NCI-H2107 treated with DMSO at 0.1 percent for 48 hours (cell line): ENCODE results near the gene ADGRL3.
"Not testable (repeated sequence)": the region's sequence is repeated elsewhere in the genome, so short reads cannot be mapped to it uniquely, and the experiment has no call there.

Source experiments
- DNase-seq: peaks from one replicate; lab custom pipeline; 2025; ENCODE audit not compliant: unreplicated experiment; lab: John Stamatoyannopoulos, UW

Gene ADGRL3

DNA sequence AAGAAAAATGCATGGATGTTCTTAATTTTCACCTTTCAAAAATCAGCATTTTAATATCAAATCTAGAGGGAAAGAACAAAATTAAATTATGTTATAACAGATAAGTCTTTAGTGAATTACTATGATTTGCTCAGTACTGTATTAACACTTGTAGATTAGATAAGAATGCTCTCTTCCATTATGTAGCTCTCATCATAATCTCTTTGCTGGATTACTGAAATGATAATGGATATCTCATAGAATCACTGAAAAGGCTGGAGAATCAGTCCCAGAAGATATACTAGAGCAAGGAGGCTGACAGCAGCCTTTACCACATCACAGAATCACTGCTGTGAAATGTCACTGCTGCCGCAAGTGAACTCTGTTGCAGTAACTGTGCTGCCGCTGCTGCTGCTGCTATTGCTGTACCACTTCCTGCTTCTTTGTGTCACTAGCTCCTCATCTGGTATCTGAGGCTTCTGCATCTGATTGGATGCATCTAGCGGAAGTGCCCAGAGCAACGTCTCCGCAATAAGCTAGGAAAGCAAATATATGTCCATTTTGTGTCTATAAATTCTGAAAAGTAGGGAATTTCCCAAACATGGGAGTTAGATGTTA is 738.2 kb downstream of the ADGRL3 start:
- DNase-seq: no peak

DNA sequence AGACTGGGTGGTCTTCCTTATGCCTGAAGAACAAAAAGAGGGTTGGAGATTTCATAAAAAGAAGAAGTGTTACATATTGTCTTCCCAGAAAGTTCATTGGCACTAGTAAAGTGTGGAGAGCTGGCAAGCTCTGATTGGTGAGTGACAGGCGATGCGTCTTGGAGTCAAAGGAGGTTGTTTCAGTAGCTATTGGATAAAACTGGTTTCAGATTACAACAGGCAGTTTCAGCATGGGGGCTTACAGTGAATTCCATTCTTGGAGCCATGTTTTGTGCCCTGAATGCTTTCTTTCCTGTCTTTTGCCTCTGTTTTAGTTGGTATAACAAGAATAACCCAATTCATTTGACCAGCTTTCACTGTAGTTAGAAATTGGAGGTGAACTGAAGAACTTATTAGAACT is 750.5 kb downstream of the ADGRL3 start:
- no peak for DNase-seq

DNA sequence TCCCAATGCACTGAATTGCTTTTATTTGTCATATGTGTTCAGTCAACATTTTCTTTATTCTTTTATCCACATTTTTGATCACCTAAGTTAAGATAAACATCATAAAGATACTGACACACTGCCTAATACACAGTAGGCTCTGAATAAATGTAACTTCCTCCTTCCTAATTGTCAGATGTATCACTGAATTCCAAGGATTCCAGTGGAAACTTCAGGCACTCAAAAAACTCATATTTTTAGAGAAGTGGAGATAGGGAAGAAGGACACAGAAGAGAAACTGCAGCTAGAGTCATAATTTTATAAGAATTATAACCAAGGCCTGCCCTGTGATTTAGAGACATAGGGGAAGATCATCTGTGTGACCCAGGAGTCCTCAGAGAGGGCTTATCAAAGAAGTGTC is 753.3 kb downstream of the ADGRL3 start:
- no peak for DNase-seq

DNA sequence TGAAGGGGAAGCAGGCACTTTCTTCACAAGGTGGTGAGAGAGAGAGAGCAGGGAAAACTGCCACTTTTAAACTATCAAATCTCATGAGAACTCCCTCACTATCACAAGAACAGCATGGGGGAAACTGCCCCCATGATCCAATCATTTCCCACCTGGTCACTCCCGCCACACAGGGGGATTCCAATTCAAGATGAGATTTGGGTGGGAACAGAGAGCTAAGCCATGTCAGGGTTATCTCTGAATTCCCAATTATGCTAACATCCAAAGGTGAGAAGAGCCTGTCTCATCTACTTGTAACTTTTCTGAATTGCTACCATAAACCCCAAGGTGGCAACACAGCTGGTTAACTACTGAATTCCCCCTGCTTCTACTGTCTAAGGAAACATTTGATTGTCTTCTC is 758.5 kb downstream of the ADGRL3 start:
- no peak for DNase-seq

DNA sequence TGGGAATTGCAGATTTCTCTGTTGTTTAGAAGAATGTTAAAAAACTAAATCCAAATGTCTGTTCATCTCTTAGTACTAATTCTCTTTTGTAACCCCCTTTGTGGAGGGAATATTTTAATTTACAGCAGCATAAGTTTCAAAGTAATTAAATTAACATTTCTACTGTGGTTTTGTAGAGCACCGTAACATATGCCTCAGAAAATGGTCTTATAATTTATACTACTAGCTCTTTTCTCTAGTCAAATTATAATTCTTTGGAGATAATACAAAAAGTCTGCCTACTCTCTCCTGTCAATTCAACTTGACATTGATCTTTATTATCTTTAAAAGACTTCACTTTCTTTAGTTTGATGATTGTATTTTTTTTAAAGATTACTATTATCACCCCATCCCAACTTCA is 759.0 kb downstream of the ADGRL3 start:
- DNase-seq: no peak

DNA sequence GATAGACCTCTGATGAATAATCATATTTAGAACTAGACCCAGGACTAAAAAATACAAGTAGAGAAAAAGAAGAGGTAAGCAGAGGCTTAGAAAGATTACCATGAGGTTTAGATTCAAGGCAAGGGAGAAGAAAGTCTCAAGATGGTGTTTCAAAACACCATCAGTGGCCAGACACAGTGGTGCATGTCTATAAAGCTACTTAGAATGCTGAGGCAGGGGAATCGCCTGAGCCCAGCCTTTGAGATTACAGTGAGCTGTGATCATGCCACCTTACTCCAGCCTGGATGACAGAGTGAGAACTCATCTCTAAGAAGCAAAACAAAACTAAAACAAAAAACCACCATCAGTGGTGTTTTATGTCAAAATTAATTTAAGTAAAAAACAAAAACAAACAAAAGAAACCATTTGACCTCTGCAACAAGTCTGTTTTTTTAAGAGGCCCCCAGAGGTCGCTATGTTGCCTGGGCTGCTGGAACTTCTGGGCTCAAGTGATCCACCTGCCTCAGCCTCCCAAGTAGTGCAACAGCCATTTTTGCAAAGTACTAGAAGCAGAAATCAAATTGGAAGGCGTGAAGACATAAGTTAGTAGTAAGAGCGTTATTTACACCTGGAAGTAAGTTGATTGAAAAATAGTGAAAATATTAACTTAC is 784.3 kb downstream of the ADGRL3 start:
- no peak for DNase-seq

DNA sequence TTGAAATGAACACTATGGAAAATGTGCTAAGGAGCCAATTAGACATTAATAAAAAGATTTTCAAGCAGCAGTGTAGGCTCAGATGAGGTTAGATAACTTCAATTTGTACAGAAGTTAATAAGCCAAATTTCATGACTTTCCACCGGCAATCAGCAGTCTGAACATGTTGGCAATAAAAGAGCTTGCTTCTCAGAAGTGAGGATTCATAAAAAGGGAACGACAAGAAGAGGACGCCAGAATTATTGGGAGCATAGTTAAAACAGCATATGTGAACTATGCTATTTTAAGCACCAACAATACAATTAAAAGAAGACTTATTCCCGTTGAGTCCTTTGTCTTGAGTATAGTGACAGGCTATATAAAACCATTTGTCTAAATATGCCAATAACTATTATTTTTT is 785.3 kb downstream of the ADGRL3 start:
- DNase-seq: no peak

DNA sequence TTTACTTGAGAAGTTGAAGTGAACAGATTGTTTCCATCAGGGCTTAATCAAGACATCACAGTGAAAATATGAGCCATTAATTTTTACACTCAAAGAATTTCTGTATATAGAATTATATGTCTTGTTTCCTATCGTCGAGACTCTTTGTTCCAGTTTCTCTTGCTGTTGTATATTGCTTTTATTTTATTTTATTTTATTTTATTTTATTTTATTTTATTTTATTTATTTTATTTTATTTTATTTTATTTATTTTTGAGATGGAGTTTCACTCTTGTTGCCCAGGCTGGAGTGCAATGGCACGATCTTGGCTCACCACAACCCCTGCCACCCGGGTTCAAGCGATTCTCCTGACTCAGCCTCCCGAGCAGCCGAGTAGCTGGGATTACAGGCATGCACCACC is 786.8 kb downstream of the ADGRL3 start:
- not testable (repeated sequence) for DNase-seq

DNA sequence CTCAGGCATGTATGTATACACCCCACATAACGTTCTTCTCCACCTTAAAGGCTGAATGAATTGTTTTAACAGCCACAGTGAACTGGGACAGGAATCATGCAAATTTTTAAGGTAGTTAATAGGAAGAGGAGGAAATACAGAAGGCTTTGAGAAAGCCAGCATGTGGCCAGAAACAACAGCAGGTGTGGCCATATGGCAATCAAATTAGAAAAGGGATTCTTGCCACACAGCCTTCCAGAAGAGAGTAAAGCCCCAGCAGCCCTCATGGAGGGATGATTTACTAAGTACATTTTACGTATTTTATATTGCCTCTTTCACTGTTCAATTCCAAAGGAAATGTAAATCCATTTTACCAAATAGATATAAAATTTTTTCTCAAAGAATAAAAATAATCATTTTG is 792.2 kb downstream of the ADGRL3 start:
- DNase-seq: peak; percentile 24

DNA sequence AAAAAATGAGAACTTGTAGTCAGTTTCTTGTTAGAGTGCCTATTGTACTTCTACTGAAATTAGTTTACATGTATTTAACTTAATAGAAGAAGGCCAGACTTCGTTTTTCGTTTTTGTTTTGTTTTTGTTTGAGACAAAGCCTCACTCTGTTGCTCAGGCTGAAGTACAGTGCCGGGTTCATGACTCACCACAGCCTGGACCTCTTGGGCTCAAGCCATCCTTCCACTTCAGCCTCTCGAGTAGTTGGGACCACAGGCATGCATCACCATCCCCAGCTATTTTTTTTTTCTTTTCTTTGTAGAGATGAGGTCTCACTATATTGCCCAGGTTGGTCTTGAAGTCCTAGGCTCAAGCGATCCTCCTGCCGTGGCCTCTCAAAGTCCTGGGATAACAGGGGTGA is 793.9 kb downstream of the ADGRL3 start:
- DNase-seq: no peak

DNA sequence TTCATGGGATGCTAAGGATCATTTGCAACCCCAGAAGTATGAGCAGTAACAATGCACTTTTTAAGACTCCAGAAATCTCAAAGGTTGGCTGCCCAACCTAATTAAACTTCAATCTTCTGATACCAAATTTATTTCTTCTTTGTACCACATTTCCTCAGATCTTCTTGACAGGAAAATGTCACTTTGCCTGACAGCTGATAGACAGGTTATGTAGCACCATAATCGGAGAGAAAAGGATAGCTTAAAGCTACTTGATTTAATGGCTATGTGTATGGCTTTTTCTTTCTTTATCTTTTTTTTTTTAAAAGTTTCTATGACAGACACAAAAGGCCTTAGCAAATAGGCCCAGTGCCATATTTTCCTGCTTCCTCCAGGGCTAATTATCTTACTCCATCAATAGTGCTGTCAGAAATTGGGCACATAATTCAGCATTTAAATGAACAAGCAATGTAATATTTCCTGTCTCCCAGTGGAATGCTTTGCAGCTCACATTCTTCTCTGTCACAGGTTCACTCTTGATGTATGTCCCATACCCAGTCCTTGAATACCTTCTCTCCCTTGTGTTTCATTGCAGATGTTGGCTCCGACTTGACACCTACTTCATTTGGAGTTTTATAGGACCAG is 795.7 kb downstream of the ADGRL3 start:
- no peak for DNase-seq

DNA sequence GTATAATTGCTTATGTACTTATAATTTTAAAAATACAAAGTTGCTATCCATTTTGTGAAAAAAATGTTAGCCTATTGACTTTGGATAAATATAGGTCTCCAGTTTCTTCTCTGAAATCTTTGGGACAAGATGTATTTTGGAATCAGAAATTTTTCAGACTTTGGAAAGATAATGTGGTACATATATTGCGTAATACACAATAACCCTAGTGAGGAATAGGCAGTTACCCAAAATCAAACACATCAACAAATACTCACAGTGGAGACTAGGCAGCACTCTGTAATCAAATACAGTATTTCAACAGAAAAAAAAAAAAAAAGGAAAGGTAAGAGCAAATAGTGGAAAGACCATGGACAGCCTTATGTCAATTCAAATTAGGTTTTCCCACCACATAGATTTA is 796.8 kb downstream of the ADGRL3 start:
- no peak for DNase-seq

DNA sequence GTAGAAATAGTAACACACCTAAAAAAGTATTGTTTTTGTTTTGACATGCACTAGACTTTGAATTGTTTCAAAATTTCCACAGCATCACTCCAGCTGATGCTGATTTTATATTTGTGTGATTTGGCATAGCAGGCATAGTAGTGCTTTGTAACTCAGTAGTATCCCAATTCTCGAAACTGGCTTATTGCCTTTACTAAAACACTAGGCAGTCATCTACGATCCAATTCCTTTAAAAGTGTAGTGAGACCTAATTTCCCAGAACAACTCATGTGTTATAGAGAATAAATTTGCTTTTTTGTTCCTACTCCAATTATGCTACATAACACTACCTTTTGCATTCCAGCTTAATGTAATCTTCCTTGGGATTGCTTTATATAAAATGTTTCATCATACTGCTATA is 797.7 kb downstream of the ADGRL3 start:
- DNase-seq: no peak

DNA sequence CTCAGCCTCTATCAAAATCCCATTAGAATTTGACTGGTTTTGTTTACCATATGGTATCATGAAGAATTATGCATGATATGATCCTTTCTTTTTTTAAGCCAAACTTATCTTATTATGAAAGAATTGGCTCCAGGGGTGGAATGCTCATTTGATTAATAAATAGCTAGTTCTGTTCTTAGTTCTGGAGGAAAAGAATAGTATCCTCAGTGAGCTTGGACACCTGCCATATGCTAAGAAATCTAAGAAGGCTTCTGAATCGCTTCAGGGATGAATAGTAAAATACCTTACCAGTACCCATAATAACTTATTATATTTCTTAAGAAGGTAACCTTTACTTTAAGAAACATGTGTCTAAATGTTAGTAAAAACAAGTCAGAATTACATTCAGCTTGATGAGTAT is 803.6 kb downstream of the ADGRL3 start:
- DNase-seq: no peak

DNA sequence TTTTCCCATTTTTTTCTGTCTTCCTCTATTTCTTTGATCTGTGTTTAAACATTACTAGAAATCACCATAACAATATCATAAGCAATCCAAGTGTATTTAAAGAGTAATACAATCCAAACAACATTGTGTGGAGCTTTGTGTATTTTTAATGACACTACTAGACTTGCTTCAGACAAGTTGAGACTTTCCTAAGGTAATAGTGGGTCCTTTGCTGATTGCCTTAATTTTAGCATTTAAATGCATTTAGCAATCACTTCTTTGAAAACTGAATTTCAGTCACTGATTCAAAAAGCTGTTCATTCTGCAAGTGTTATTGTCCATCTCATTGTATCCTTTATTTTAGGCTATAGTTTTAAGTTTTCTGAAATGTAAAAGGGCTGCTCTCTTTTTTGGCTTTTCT is 804.8 kb downstream of the ADGRL3 start:
- peak; percentile 1 for DNase-seq

DNA sequence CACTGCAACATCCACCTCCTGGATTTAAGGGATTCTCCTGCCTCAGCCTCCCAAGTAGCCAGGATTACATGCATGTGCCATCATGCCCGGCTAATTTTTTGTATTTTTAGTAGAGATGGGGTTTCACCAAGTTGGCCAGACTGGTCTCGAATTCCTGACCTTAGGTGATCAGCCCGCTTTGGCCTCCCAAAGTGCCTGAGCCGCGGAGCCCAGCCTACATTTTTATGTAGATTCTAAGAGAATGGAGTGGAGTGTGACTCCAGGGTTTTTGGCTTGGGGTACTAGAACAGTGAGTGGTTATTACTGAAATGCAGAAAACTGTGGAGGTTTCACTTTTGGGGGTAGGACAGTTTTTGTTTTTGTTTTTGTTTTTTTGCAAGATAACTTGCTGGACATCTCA is 806.0 kb downstream of the ADGRL3 start:
- no peak for DNase-seq

DNA sequence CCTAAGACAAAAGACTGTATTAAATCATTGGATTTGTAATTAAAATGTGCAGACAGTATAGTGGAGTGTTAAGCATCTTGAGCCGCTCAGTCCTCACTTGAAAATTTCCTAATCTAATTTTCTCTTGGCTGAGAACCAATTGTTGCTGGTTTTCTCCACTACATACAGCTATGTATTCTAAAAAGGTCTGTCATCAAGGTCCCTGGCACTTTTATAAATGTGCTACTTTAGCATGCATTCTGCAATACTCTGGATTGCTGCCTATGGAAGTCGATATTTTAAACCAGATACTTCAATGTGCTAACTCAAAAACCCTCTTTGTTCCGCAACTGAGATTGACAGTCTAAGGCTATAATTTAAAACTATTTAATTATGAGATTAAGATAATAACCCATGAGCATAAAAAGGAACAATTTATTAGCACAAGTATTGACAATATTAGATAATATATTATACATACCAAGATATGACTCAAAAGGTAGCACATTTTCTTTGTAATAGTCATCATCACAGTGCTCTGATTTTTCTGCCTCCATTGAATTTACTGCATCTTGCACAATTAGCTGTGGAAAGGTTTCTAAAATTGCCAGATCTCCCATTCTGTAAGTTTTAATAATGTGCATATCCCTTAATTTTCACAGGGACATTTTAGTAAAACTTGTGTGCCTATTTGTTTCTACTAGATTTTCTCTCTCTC is 815.1 kb downstream of the ADGRL3 start:
- no peak for DNase-seq

DNA sequence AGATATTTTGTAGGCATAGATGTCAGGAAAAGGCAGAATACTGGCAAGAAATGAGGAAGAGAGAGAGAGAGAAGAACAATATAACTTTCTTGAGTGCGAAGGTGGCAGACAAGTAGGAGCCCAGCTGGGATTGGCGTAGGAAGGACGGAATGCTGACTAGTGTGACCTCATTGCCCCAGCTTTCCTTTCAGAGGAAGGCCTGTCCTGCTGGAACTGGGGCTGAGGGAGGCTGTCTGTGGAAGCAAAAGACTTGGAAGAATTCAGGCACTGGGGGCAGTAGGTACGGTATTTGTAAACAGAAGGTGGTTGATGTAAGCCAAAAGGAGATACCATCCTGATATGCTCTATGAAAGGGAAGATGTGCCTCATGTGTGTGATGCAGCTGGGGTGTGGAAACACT is 818.4 kb downstream of the ADGRL3 start:
- no peak for DNase-seq

DNA sequence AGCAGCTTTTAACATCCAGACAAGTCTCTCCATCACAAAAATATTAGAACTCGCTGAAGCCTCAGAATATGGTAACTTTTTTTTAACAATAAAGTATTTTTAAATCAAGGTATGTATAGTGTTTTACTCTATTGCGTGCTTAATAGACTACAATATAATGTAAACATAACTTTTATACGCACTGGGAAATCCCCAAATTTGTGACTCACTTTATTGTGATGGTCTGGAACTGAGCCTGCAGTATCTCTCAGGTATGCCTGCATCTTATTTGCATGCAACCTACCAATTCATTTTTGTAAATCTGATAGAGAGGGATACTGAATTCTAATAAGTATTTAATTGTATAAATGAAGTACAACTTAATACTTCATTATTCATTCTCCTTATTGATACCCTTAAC is 823.5 kb downstream of the ADGRL3 start:
- DNase-seq: no peak

DNA sequence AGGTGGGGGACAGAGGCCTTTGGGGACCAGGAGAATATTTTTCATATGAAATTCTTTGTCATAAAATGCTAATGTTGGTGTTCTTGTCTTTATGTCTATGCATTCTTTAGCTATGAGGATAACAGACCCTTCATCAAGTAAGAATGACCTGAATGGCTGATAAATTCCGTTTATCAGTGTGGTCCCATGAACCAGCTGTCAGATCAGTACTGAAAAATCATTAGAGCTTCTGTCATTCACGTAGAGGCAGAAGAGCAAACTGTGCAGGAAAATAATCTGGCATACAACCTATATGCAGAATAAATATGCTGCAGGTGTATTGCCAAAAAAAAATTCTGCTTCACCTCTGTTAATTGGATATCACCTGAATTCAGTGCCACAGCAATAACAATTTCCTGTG is 828.6 kb downstream of the ADGRL3 start:
- DNase-seq: no peak

DNA sequence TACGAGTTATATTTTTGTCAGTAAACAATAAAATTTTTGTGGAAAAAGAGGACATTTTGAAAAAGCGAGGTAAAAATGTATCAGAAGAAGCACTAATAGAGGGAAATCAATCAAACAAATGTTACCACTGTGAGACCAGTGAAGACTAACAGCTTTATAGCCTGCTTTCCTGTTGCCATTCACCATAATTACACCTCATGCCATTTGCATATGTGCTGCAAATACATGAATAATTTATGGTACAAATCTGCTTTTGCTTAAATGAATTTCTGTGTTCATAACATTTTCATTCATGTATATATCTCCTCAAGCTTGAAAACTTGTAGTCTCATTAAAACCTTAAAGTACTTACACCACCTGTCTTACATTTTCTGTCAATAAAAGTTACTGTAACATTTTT is 830.8 kb downstream of the ADGRL3 start:
- DNase-seq: no peak

DNA sequence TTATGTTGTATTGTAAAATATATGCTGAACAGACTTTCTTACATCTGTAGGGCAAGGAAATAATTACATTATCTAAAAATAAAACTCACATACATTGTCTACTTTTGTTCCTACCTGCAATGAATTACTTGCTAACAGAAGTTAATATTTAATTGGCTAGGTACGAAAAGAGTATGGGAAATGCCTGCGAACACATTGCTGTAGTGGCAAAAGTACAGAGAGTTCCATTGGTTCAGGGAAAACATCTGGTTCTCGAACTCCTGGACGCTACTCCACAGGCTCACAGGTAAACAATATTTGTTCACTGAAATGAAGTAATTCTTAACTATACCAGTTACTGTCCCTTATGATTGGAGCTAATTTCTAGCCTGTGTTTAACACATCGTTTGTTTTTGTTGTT is 837.4 kb downstream of the ADGRL3 start:
- DNase-seq: no peak
